GM21723 (cell line): ENCODE data around the gene NGFR.
A peak's percentile ranks its signal among the peaks of the same experiment; 100 is the strongest.

Experiments
- ATAC-seq: cut with Tn5 transposase; IDR thresholded peaks from one replicate; pipeline ENCODE4 v1.9.1; 2021; ENCODE audit warnings: mild to moderate bottlenecking, moderate library complexity; ENCODE audit not compliant: unreplicated experiment

NGFR gene

GRCh38 chr17:49514071-49514721 is 19.1 kb downstream of the NGFR start:
- ATAC-seq: no peak

GRCh38 chr17:49515196-49515770 is 20.2 kb downstream of the NGFR start:
- ATAC-seq: peak; percentile 92

- no peak for ATAC-seq
Measured at GRCh38 chr17:49516180-49516579, 21.1 kb downstream of the NGFR start.

GRCh38 chr17:49518346-49519078 is 23.4 kb downstream of the NGFR start:
- ATAC-seq: no peak

GRCh38 chr17:49519781-49520180 is 24.7 kb downstream of the NGFR start:
- no peak for ATAC-seq

GRCh38 chr17:49520386-49521087 is 25.4 kb downstream of the NGFR start:
- no peak for ATAC-seq

- ATAC-seq: no peak
Measured at GRCh38 chr17:49521088-49521450, 26.0 kb downstream of the NGFR start.

GRCh38 chr17:49521471-49522356 is 26.6 kb downstream of the NGFR start:
- ATAC-seq: no peak

- ATAC-seq: no peak
Measured at GRCh38 chr17:49522357-49522890, 27.3 kb downstream of the NGFR start.

GRCh38 chr17:49523196-49523595 is 28.1 kb downstream of the NGFR start:
- no peak for ATAC-seq

GRCh38 chr17:49523706-49524472 is 28.8 kb downstream of the NGFR start:
- no peak for ATAC-seq

GRCh38 chr17:49524473-49525359 is 29.6 kb downstream of the NGFR start:
- ATAC-seq: no peak

- ATAC-seq: no peak
Measured at GRCh38 chr17:49525831-49526741, 31.0 kb downstream of the NGFR start.

- ATAC-seq: no peak
Measured at GRCh38 chr17:49527927-49528651, 33.0 kb downstream of the NGFR start.

- ATAC-seq: no peak
Measured at GRCh38 chr17:49528966-49529365, 33.9 kb downstream of the NGFR start.

GRCh38 chr17:49530118-49530517 is 35.0 kb downstream of the NGFR start:
- no peak for ATAC-seq

- no peak for ATAC-seq
Measured at GRCh38 chr17:49543860-49544259, 48.8 kb downstream of the NGFR start.
